Effector CD8-positive, alpha-beta T cell (primary cell): Measurements from ENCODE around the gene MRPS18C.
"Not testable (repeated sequence)": the region's sequence is repeated elsewhere in the genome, so short reads cannot be mapped to it uniquely, and the experiment has no call there.

Source experiments
- DNase-seq: peaks from one replicate; lab custom pipeline; 2025; lab: John Stamatoyannopoulos, UW

Gene MRPS18C

DNA sequence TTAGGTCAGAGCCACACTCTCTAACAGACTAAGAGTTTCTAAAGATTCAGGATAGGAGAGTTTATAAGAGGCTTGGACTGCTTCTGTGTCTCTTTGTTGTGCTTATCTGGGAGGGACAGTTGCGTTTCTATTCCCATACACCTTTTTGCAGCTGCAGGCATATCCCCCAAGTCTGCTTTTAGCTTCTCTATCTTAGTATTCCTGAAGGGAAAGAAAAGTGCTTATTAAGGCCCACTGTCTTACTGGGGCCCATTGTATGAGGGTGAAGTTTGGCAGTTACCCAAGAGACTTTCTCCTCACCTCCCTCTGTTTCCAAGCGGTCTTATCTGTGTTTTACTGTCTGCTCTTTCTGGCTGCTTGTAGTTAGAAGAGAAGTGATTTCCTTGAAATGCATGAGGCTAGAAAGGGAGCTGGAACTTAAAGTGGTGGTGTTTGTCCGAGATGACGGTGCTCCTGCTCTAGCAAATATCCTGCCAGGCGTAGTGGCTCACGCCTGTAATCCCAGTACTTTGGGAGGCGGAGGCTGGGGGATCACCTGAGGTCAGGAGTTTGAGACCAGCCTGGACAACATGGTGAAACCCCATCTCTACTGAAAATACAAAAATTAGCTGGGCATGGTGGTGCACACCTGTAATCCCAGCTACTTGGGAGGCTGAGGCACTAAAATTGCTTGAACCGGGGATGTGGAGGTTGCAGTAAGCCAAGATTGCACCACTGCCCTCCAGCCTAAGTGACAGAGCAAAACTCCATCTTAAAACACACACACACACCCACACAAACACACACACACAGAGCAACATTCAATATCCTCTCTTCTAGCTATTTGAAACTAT, 40.4 kb downstream of the MRPS18C start:
- not testable (repeated sequence) for DNase-seq

- no peak for DNase-seq
Observed at GRCh38 chr4:83498187-83498586, 42.3 kb downstream of the MRPS18C start.

GRCh38 chr4:83501671-83502070, 45.8 kb downstream of the MRPS18C start:
- not testable (repeated sequence) for DNase-seq

DNA sequence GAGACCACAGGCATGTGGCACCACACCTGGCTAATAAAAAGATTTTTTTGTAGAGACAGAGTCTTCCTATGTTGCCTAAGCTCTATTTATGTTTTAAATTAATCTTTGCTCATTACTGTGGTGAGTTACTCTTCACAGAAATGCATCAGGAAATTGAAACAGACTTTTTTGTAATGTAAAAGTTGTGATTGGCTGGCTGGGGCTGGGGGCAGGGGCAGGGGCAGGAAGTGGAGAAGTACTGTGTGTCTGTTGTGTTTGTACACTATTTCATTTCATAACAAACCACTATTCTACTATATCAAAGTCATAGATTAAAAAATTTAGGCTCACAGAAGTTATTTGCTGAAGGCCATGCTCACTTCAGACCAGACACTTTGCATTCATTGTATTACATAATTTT, 48.1 kb downstream of the MRPS18C start:
- DNase-seq = no peak

DNA sequence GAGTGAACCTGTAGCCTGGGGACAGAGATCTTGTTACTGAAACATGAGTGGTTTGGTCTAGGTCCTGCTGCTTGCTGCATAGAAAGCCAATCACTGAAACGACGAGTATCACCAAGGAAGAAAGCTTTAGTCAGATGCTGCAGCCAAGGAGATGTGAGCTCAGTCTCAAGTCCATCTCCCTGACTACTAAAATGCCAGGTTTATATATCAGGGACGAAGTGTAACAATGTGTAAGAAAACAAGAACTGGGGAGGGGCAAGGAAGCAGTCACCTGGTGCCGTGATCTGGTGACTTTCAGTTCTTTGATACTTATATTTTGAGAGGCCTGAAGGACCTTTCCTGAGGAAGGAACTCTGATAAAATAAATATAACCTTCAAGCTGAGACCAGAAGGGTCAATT, 48.6 kb downstream of the MRPS18C start:
- DNase-seq = no peak

- DNase-seq = no peak
Observed at GRCh38 chr4:83504996-83505395, 49.1 kb downstream of the MRPS18C start.

DNA sequence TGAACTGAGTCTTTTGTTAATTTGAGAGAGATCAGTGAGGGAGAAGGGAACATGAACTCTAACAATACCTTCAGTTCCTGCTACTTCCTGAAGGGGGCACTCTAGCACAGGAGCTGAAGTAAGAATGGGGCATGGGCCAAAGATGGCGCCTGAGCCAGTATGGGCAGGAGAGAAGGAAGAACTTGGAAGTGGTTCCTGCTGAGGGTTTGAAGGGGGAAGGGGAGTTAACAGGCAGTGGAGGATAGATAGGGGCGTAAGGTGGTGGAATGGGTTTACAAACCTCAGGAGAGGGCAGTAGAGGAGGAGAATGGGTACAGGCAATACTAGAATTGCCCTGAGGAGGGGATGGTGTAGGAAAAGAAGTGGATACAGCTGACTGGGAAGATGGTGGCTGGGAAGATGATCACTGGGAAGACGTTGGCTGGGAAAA, 53.3 kb downstream of the MRPS18C start:
- DNase-seq = peak; percentile 5

GRCh38 chr4:83510442-83510841, 54.6 kb downstream of the MRPS18C start:
- DNase-seq = no peak
